ENCODE data around the gene GOSR1. TPM values are rescaled to one million over a fixed set of nuclear protein-coding genes. Genes with fewer than 3 reads are reported as not detected.

The GOSR1 gene
- total and polyA plus RNA-seq, 2 donors (not counting 3 experiments of a cell fraction or from before 2014, with no cell fraction given): 13.8 to 41.0 TPM

DNA sequence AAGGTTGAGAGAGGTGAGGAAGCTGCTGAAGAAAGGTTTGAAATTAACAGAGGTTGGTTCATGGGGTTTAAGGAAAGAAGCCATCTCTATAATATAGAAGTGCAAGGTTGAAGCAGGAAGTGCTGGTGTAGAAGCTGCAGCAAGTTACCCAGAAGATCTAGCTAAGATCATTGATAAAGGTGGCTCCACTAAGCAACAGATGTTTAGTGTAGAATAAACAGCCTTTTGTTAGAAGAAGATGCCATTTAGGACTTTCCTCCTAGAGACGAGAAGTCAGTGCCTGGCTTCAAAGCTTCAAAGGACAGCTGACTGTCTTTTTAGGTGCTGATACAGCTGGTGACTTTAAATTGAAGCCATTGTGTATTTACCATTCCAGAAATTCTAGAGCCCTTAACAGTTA lies 29.3 kb downstream of the GOSR1 start:
- no peaks in the 10 kb centered on the region for H3K79me2 ChIP-seq (ENCODE audit: control insufficient read depth, insufficient read depth, low read length)
- TF ChIP-seq POLR2A (IDR thresholded peaks at IDR 0.05; ENCODE audit: low read depth, low read length): no peak
- TF ChIP-seq POLR2AphosphoS5 (IDR thresholded peaks at IDR 0.05; ENCODE audit: insufficient read depth, low read depth, low read length): no peak
- TF ChIP-seq GATA2 (IDR thresholded peaks at IDR 0.05; ENCODE audit: insufficient read depth, insufficient read length, low read depth, low read length): no peak
- TF ChIP-seq EZH2 (IDR thresholded peaks at IDR 0.05; ENCODE audit: borderline replicate concordance, low read depth, low read length, severe bottlenecking): no peak
- TF ChIP-seq, protein P1, sequence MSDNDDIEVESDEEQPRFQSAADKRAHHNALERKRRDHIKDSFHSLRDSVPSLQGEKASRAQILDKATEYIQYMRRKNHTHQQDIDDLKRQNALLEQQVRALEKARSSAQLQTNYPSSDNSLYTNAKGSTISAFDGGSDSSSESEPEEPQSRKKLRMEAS (IDR thresholded peaks at IDR 0.05; ENCODE audit: insufficient read depth, insufficient read length): no peak
- no peak for TF ChIP-seq FOS (IDR thresholded peaks at IDR 0.05; ENCODE audit: borderline replicate concordance, insufficient read depth, low read length)
- no peak for TF ChIP-seq MYC (IDR thresholded peaks at IDR 0.05; ENCODE audit: low read depth, low read length)
- TF ChIP-seq JUN (IDR thresholded peaks at IDR 0.05; ENCODE audit: borderline replicate concordance, insufficient read depth, insufficient read length, low read depth): no peak
- TF ChIP-seq, protein P2, sequence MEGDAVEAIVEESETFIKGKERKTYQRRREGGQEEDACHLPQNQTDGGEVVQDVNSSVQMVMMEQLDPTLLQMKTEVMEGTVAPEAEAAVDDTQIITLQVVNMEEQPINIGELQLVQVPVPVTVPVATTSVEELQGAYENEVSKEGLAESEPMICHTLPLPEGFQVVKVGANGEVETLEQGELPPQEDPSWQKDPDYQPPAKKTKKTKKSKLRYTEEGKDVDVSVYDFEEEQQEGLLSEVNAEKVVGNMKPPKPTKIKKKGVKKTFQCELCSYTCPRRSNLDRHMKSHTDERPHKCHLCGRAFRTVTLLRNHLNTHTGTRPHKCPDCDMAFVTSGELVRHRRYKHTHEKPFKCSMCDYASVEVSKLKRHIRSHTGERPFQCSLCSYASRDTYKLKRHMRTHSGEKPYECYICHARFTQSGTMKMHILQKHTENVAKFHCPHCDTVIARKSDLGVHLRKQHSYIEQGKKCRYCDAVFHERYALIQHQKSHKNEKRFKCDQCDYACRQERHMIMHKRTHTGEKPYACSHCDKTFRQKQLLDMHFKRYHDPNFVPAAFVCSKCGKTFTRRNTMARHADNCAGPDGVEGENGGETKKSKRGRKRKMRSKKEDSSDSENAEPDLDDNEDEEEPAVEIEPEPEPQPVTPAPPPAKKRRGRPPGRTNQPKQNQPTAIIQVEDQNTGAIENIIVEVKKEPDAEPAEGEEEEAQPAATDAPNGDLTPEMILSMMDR (IDR thresholded peaks at IDR 0.05; ENCODE audit: extremely low read depth in 1 of 2, insufficient read depth in 1 of 2, low read depth in 1 of 2, low read length in 2 of 2): no peak
- H3K4me3 ChIP-seq (replicated peaks in 1 of 3; ENCODE audit: insufficient read depth in 1 of 3, low read depth in 1 of 3, low read length in 3 of 3): no peak overlapping the region
- dilution Hi-C loops (cut with MboI; ENCODE audit: extremely low pct_ligation_motif_present, low sequenced_read_pairs): no loop called here
- H3K9me1 ChIP-seq (replicated peaks; ENCODE audit: control insufficient read depth, extremely low read depth, insufficient read depth, low read length): no peaks in the 10 kb centered on the region
- H3K27ac ChIP-seq (ENCODE audit: insufficient read depth, low read depth, low read length): no peak overlapping the region
- BruUV-seq (replicated peaks): no TSS peak
- no peaks in the 10 kb centered on the region for H3K27me3 ChIP-seq (ENCODE audit: control insufficient read depth in 2 of 2, insufficient read depth in 2 of 2, low read length in 2 of 2)
- DNase-seq (ENCODE audit: low read depth, low spot score) (no peak), FAIRE-seq (no peak)
- H4K20me1 ChIP-seq (replicated peaks; ENCODE audit: control insufficient read depth, extremely low read depth, insufficient read depth, low read length): no peaks in the 10 kb centered on the region
- H3K4me2 ChIP-seq (ENCODE audit: insufficient read depth, low read length): no peak overlapping the region
- intact Hi-C loops (cut with micrococcal nuclease): no loop called here
- peaks cover 3 to 13% of the 10 kb centered on the region in 2 experiments for H3K36me3 ChIP-seq (ENCODE audit: control insufficient read depth in 2 of 2, extremely low read depth in 1 of 2, insufficient read depth in 2 of 2, low read length in 2 of 2)
- no peaks in the 10 kb centered on the region for H3K4me1 ChIP-seq (ENCODE audit: control insufficient read depth, extremely low read depth, insufficient read depth, low read length)
- no peak overlapping the region for H3K9ac ChIP-seq (replicated peaks; ENCODE audit: extremely low read depth, insufficient read depth, low read length)
- CTCF ChIA-PET: no interaction called here
- POLR2A ChIA-PET: no interaction called here
- no peak overlapping the region for H2AFZ ChIP-seq (ENCODE audit: low read depth, low read length)
- H3K9me3 ChIP-seq (replicated peaks; ENCODE audit: control insufficient read depth, insufficient read depth, low read length): no peaks in the 10 kb centered on the region
